ENCODE results near the gene MORN5. TPM values are rescaled to one million over a fixed set of nuclear protein-coding genes. Genes with fewer than 3 reads are reported as not detected.
A peak's percentile ranks its signal among the peaks of the same experiment; 100 is the strongest.

Gene MORN5
- polyA plus RNA-seq, 10 donors = 0.26 to 0.45 (median 0.37) TPM; not detected in 6

DNA sequence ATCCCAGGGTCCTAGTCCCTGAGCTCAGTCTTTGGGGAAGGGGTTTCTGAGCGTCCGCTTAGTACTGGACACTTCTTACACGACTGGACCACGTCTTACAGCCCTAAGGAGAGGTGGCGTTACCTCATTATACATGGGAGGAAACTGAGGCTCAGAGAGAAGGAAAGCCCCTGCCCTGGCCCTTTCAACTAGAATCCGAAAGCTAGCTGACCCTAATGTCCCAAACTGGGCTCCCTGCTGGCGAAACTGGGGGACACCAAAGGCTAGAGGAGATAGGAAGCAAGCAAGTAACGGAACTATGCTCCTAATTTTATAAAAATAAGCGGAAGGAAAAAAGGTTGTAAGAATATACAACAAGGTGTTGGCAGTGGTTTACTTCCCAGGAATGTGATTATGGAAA lies 54.8 kb downstream of the MORN5 start:
- no peak for DNase-seq

- no peak for DNase-seq
These were observed 56.0 kb downstream of the MORN5 start for GRCh38 chr9:122215663-122216062.

GRCh38 chr9:122216138-122216797 lies 56.6 kb downstream of the MORN5 start:
- no peak for DNase-seq

- DNase-seq = no peak
These were observed 57.2 kb downstream of the MORN5 start for GRCh38 chr9:122216798-122217418.

GRCh38 chr9:122217640-122218039 lies 57.9 kb downstream of the MORN5 start:
- no peak for DNase-seq

DNA sequence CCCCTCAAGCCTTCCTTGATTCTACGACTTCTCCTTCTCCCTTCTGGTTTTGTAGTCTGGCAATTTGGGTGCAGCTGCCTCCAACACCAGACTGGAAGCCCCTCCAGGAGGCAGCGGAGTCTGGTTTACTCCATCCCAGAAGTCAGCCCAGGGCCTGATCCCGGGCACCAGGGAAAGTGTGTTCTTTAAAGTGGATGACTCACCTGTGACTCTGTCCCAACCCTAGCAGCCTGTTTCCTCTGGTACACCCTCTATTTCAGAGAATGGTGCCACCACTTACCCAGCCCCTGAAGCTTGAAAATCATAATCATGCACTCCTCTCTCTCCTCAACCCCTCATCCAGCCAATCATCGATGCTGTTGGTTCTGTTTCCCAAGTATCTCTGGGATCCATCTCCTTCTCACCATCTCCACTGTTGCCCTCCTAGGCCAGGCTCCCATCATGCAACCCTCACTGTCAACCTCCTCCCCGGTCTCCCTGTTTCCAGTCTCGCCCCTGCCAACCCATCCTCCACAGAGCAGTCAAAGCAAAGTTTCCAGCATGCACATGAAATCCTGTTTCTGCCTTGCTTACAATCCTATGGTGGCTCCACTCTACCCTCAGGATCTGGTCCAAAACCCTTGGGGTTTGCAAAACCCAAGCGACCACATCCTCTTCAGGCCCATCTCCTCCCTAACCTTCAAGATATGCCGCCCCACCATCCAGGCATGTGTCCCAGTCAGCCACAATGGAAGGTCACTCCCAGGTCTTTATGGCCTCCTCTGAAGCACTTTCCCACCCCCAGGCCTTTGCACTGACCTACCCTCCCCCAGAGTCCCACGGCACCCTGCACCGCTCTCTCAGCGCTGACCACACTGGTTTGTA lies 58.6 kb downstream of the MORN5 start:
- no peak for DNase-seq

DNA sequence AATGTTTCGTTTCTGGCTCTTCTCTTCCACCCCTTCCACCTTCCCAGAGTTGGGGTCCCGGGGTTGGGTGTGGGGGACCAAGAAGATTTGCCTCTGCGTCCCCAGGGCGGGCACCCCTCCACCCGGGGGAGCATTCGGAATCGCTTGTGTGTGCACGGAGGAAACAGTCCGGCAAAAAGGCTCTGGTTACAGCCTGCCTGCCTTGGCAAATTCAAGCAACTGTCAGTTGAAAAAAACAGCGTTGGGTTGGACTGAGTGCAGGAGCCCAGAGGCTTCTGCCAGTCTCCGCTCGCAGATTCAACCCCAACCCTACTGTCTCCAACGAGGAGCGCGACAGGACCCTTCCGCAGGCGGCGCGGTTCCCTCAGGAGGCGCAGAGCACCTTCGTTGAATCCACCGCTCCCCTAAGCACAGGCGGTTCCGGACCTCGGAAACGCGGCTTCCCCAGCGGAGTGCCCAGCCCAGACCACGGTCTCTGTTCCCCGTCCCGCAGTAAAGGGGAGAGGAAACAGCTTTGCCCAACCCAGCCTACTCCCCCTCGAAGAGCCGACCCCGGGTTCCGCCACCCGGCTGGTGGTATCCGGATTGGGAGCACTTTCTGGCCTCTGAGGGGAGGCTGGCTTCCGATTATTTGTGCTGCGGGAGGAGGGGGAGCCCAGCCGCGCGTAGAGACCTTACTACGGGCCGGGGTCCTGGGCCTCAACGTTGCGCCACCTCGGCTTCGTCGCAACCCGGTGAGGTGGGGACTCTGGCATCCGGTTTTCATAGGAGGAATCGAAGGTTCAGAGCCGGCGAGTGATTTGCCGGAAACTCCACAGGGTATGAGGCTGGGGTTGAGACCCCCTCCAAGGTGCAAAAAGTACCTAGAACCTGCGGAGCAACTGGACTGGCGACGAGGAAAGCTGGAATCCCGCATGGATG lies 59.5 kb downstream of the MORN5 start:
- peak in 1 of 3 donors; percentile 59 for DNase-seq

DNA sequence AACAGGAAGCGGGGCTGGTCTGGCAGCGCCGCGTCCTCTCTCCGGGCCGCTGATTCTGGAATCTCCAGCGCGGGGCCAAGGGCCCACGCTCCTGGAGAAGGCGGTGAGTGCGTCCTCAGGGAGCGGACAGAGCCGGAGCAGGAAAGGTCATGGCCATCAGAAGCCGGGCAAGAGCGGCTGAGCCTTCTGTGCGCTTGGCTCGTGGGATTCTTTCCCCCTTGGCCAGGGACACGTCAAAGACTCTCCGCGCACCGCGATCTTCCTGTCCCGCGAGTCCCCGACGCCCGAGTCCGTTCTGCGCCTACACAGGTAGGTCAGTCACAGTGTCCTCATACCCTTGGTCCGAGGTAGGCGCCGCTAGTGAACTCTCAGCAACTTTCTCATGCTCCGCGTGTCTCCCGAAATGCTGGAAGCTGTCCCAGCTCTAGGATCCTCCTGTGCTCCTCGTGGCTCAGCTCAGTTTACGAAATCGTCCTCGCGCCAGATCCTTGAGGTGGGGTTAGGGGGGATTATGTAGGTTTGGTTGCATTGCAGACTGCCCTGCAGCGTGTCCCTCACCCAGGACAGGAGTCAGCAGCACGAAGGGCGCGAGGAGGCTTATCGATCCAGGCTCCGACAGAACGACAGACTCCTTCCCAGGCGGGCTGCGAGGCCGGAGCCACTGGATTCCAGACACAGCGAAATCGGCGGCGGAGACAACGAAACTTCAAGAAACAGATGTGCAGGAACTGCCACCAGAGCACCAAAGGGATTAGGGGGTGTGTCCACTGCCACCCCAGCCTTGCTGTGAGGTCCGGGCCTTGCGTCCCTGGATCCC lies 60.4 kb downstream of the MORN5 start:
- DNase-seq = peak in 1 of 3 donors; percentile 81

DNA sequence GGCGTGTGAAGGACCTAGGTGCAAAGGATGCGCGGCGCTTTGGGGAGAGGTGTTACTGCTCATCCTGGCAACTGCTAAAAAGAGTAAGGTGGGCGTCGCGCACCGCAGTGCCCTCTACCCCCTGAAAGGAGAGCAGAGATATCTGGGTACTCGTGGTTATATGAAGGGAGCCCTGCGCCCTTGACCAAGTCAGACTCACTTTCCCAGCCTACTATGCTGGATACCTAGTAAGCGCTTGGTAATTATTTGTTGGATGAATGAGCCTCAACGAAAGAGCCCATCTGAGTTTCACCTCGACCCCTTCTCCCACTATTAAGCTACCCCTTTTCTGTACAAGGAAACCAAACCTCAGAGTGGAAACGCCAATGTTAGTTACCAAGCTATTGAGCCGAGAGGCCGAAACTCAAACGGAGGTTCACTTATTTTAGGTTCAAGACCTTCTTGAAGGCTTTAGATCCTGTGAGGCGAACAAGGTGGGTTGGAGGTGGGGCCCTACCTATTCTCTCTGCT lies 61.0 kb downstream of the MORN5 start:
- DNase-seq = no peak

GRCh38 chr9:122221183-122221811 lies 61.6 kb downstream of the MORN5 start:
- peak in 1 of 3 donors; percentile 59 for DNase-seq

DNA sequence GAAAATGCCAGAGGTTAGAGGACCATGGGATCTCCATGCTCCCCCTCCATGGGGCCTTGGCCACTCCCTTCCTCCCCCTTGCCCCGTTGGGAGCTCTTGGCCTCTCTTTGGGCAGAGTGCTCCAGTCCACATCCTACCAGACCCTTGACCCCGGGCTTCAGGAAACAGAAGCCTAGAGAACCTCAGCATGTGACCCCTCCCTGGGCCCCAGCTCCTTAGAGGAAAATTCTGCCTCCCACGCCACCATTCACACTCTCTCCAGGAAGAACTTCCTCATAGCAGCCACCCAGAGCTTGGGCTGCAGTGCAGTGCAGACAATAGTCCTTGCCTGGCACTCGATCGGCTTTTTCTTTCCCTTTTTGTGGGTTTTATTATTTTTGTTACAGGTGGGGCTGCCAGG lies 63.1 kb downstream of the MORN5 start:
- no peak for DNase-seq

GRCh38 chr9:122223435-122223834 lies 63.7 kb downstream of the MORN5 start:
- DNase-seq = no peak

GRCh38 chr9:122225312-122226141 lies 65.8 kb downstream of the MORN5 start:
- no peak for DNase-seq

DNA sequence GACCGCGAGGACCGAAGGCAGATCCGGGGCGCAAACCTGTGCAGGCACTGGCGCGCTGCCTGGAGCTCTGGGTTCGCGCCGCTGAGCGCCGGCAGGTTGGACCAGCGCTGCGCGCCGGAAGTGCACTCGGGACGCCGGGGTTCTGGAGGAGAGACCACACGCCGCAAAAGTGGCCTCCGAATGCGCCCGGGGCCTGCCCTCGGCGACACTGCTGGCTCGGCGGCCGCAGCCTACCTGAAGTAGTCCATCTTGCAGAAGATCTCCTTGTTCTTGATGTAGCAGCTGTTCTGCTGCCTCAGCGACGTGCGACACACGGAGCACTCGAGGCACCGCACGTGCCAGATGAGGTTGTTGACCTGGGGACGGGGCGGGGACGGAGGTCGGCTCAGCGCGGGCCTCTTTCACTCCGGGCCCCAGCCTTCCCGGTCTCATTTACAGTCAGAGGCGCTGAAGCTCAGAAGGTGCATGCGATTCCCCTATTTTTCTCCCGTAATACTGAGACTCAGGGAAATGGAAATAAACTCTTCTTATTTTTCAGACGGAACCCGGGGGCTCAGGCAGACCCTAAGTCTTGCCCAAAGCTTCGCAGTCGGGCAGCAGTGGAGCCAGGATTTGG lies 66.5 kb downstream of the MORN5 start:
- no peak for DNase-seq

DNA sequence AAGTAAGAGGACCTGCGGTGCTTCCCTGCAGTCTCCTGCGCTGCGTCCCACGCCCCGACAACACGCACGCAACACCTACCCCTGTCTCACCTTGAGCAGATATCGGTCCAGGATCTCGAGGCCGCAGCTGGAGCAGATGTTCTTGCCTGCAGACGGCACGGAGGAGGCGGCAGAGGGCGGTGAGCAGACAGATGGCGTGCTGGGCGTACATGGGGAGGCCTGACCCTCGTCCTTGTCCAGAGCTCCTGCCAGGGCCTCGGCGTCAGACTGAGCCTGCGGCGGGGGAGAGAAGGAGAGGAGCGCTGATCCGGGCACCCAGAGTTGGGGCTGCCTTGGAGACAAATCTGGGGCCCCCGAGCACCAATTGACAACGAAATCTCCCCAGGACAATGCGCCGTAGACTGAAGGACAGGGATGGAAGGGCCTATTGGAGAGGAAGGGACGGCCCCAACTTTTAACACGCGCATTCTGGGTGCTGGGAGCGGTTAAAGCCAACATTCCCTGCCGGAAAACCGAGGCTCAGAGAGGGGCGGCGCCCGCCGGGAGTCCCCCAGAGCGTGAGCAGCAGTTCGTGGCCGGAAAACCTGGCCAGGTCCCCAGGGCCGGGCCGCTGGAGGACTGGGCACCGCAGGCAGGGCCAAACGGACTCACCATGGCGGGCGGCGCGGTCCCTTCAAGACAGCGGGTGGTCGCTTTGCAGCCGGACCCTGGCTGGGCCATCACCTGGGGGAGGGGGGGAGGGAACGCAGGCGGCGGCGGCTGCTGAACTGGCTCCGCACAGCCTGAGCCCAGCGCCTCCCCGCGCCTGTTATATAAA lies 67.3 kb downstream of the MORN5 start:
- no peak for DNase-seq

- DNase-seq = no peak
These were observed 67.8 kb downstream of the MORN5 start for GRCh38 chr9:122227575-122227900.

- peak in 1 of 3 donors; percentile 52 for DNase-seq
These were observed 68.5 kb downstream of the MORN5 start for GRCh38 chr9:122228191-122228567.

Measured in muscle of back (tissue), 11 donors.